ENCODE measurements around the gene TSPAN18. TPM values are rescaled to one million over a fixed set of nuclear protein-coding genes. Genes with fewer than 3 reads are reported as not detected.

The TSPAN18 gene
- total and polyA plus RNA-seq, 8 donors, result 0.69 to 2.7 (median 1.5) TPM

DNA sequence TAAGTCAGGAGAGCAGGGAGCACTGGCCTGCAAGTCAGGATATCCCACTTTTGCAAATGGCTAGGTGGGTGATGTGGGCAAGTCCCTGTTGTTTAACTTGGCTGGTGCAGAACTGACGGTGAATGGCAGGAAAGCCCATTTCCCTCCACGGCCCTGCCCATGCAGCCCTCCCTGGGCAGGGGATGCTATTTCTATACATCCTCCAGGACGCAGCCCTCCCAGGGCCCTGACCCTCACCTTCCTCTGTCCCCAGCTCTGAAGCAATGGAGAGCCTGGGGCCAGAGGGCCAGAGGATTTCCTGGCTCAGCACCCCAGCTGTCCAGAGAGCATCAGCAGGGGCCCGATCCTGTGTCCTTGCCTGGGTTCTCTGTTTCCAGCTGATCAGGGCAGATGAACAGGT, 91.3 kb downstream of the TSPAN18 start:
- no peaks in the 10 kb centered on the region for H3K36me3 ChIP-seq
- H3K4me1 ChIP-seq, result no peaks in the 10 kb centered on the region
- intact Hi-C loops (cut with DNase I), result no loop called here
- no peaks in the 10 kb centered on the region for H3K27me3 ChIP-seq
- 67 to 74% methylated on average over 4 of the region's 4 CpGs for WGBS, 2 donors
- H3K27ac ChIP-seq, result no peak overlapping the region
- FAIRE-seq, result no peak
- H3K4me3 ChIP-seq, result no peak overlapping the region
- ATAC-seq, result no peak
- no peak for TF ChIP-seq CTCF (IDR thresholded peaks at IDR 0.05)
- no peaks in the 10 kb centered on the region for H3K9me3 ChIP-seq
- DNase-seq, result no peak

DNA sequence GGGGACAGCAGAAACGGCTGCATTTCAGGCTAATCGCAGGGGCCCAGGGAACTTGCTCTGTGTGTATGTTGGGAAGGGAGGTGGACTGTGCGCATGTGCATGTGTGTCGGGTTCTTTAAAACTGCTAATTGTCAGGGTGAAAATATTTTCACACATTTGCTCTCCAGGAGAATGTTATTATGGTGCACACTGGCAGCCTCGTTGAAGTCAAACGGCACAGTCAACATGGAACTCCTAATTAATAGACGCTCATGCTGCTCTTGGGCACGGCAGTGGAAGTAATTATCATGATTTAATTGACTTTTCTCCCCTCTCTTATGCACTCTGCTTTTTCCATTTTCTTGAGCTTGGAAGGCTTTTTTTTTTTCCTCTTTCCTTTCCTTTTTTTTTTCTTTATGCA, 92.6 kb downstream of the TSPAN18 start:
- no peaks in the 10 kb centered on the region for H3K4me1 ChIP-seq
- ATAC-seq (no peak), FAIRE-seq (no peak), DNase-seq (no peak)
- H3K27me3 ChIP-seq, result no peaks in the 10 kb centered on the region
- H3K4me3 ChIP-seq, result no peak overlapping the region
- intact Hi-C loops (cut with DNase I), result no loop called here
- TF ChIP-seq CTCF (IDR thresholded peaks at IDR 0.05), result no peak
- no peaks in the 10 kb centered on the region for H3K36me3 ChIP-seq
- WGBS, 2 donors, result 56 to 58% methylated on average over 8 of the region's 8 CpGs
- no peaks in the 10 kb centered on the region for H3K9me3 ChIP-seq
- no peak overlapping the region for H3K27ac ChIP-seq

DNA sequence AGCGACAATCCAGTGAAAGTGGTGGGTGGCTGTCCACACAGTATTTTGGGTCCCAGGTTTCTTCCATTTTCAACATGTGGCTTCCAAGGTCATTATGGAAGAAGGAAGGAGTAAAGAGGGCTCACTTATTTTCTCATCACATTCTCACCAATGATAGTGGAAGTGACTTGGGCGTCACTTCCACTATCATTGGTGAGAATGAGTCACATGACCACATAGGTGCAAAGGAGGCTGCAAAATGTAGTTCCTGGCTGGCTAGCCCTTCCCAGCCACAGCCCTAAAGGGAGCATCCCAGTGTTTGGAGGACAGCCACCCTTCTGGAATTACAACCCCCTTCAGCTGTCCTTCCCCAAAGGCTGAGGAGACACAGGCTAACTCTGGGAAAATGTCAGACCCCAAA, 95.6 kb downstream of the TSPAN18 start:
- 38 to 58% methylated on average over 2 of the region's 2 CpGs for WGBS, 2 donors
- H3K4me1 ChIP-seq, result no peaks in the 10 kb centered on the region
- no peaks in the 10 kb centered on the region for H3K36me3 ChIP-seq
- no peak overlapping the region for H3K4me3 ChIP-seq
- DNase-seq, result no peak
- ATAC-seq, result no peak
- no peak for TF ChIP-seq CTCF (IDR thresholded peaks at IDR 0.05)
- FAIRE-seq, result no peak
- H3K27ac ChIP-seq, result no peak overlapping the region
- H3K27me3 ChIP-seq, result no peaks in the 10 kb centered on the region
- no peaks in the 10 kb centered on the region for H3K9me3 ChIP-seq
- intact Hi-C loops (cut with DNase I), result no loop called here

GRCh38 chr11:44823006-44823405, 96.2 kb downstream of the TSPAN18 start:
- Histone ChIP-seq H3K9me3 (no peaks in the 10 kb centered on the region), H3K27me3 (no peaks in the 10 kb centered on the region), H3K4me1 (no peaks in the 10 kb centered on the region), H3K36me3 (no peaks in the 10 kb centered on the region), H3K4me3 (no peak overlapping the region), H3K27ac (no peak overlapping the region)
- ATAC-seq, result no peak
- DNase-seq, result no peak
- FAIRE-seq, result no peak
- WGBS, 2 donors, result 67 to 93% methylated on average over 9 of the region's 9 CpGs
- TF ChIP-seq CTCF (IDR thresholded peaks at IDR 0.05), result no peak
- intact Hi-C loops (cut with DNase I), result no loop called here

DNA sequence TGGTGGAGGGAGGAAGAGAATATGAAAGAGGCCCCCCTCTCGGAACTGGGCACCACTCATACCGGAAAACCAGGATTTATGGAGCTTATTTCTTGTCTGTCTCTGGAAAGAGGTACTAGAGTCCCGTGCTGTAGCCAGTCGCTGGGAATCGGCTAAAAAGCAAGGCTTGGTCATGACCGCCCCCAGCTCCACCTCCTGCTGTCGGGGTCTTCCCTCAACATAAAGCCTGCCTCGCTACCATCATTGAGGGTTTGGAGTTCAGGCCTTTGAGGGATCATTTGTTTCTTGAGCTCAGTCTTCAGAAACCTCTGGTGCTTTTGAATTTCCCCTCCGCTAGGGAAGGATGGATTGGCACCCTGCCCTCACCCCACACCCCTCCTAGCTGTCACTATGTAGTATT, 97.1 kb downstream of the TSPAN18 start:
- FAIRE-seq, result no peak
- 72 to 80% methylated on average over 9 of the region's 9 CpGs for WGBS, 2 donors
- ATAC-seq, result no peak
- no peak for TF ChIP-seq CTCF (IDR thresholded peaks at IDR 0.05)
- no peaks in the 10 kb centered on the region for H3K27me3 ChIP-seq
- no peak for DNase-seq
- H3K4me1 ChIP-seq, result no peaks in the 10 kb centered on the region
- intact Hi-C loops (cut with DNase I), result no loop called here
- no peak overlapping the region for H3K4me3 ChIP-seq
- H3K36me3 ChIP-seq, result no peaks in the 10 kb centered on the region
- H3K27ac ChIP-seq, result no peak overlapping the region
- H3K9me3 ChIP-seq, result no peaks in the 10 kb centered on the region

Measured in pancreas (tissue), 10 donors.